SK-N-SH treated with all-trans-retinoic acid at 6 μM for 48 hours (cell line): ENCODE data around the gene PSEN1.

Experiments used
- ATAC-seq: fragments of 200-7000 bp; cut with Tn5 transposase; 3 replicates; pipeline ENCODE4 v1.9.1; 2020; ENCODE audit warnings: mild to moderate bottlenecking, moderate library complexity
- ARNTL ChIP-seq: fragments of 450-650 bp; formaldehyde crosslinking; IDR thresholded peaks from 2 replicates; pipeline ENCODE4 v1.5.0; 2020; ENCODE audit warnings: low read depth, mild to moderate bottlenecking, moderate library complexity, borderline replicate concordance
- BACH2 ChIP-seq: fragments of 250-450 bp; sonication (Bioruptor Pico); IDR thresholded peaks from 2 replicates; pipeline ENCODE4 v1.9.0; 2021; ENCODE audit warnings: mild to moderate bottlenecking, borderline replicate concordance
- CREB5 ChIP-seq: fragments of 250-450 bp; sonication (Bioruptor Pico); IDR thresholded peaks from 2 replicates; pipeline ENCODE4 v1.5.1; 2020; ENCODE audit warnings: low read depth, mild to moderate bottlenecking, moderate library complexity
- CSRNP3 ChIP-seq: fragments of 250-450 bp; sonication (Bioruptor Pico); IDR thresholded peaks from 2 replicates; pipeline ENCODE4 v1.5.1; 2021; ENCODE audit warnings: mild to moderate bottlenecking, moderate library complexity
- GLIS3 ChIP-seq: fragments of 250-450 bp; sonication (Bioruptor Pico); IDR thresholded peaks from 2 replicates; pipeline ENCODE4 v1.5.0; 2020; ENCODE audit warnings: mild to moderate bottlenecking, moderate library complexity
- ISL1 ChIP-seq: fragments of 250-450 bp; sonication (Bioruptor Pico); IDR thresholded peaks from 2 replicates; pipeline ENCODE4 v2.1.2; 2022; ENCODE audit warnings: mild to moderate bottlenecking, moderate library complexity
- OSR1 ChIP-seq: fragments of 250-450 bp; sonication (Bioruptor Pico); IDR thresholded peaks from 2 replicates; pipeline ENCODE4 v1.8.0; 2022; ENCODE audit warnings: moderate library complexity, mild to moderate bottlenecking, inconsistent platforms
- POU6F1 ChIP-seq: fragments of 250-450 bp; sonication (Bioruptor Pico); IDR thresholded peaks from 2 replicates; pipeline ENCODE4 v1.8.0; 2021; ENCODE audit warnings: low read depth, mild to moderate bottlenecking, moderate library complexity, borderline replicate concordance
- PPARA ChIP-seq: fragments of 250-450 bp; sonication (Bioruptor Pico); IDR thresholded peaks from 2 replicates; pipeline ENCODE4 v1.5.0; 2020; ENCODE audit warnings: mild to moderate bottlenecking, borderline replicate concordance
- RARB ChIP-seq: fragments of 250-450 bp; sonication (Bioruptor Pico); IDR thresholded peaks from 2 replicates; pipeline ENCODE4 v1.8.0; 2021; ENCODE audit warnings: mild to moderate bottlenecking, moderate library complexity
- SNAI2 ChIP-seq: fragments of 250-450 bp; sonication (Bioruptor Pico); IDR thresholded peaks from 2 replicates; pipeline ENCODE4 v1.5.0; 2020; ENCODE audit warnings: mild to moderate bottlenecking, moderate library complexity
- TCF4 ChIP-seq: fragments of 250-450 bp; sonication (Bioruptor Pico); IDR thresholded peaks from 2 replicates; pipeline ENCODE4 v1.8.0; 2021; ENCODE audit warnings: mild to moderate bottlenecking, moderate library complexity, borderline replicate concordance
- TOX ChIP-seq: fragments of 250-450 bp; sonication (Bioruptor Pico); IDR thresholded peaks from 2 replicates; pipeline ENCODE4 v1.8.0; 2021; ENCODE audit warnings: mild to moderate bottlenecking, moderate library complexity, borderline replicate concordance
- TSHZ2 ChIP-seq: fragments of 250-450 bp; sonication (Bioruptor Pico); IDR thresholded peaks from 2 replicates; pipeline ENCODE4 v1.5.0; 2020; ENCODE audit warnings: mild to moderate bottlenecking, moderate library complexity
- ZC3H10 ChIP-seq: fragments of 250-450 bp; sonication (Bioruptor Pico); IDR thresholded peaks from 2 replicates; pipeline ENCODE4 v1.5.1; 2021; ENCODE audit warnings: mild to moderate bottlenecking, moderate library complexity
- ZFP3 ChIP-seq: fragments of 250-450 bp; sonication (Bioruptor Pico); IDR thresholded peaks from 2 replicates; pipeline ENCODE4 v1.5.0; 2020; ENCODE audit warnings: mild to moderate bottlenecking, moderate library complexity
- ZFP30 ChIP-seq: fragments of 450-650 bp; formaldehyde crosslinking; IDR thresholded peaks from 2 replicates; pipeline ENCODE4 v1.5.0; 2022; ENCODE audit warnings: mild to moderate bottlenecking, moderate library complexity
- ZNF565 ChIP-seq: fragments of 450-650 bp; formaldehyde crosslinking; conservative IDR thresholded peaks from 2 replicates; pipeline ENCODE4 v1.5.0; 2020; ENCODE audit warnings: low read depth, mild to moderate bottlenecking, moderate library complexity
- ZNF70 ChIP-seq: fragments of 450-650 bp; formaldehyde crosslinking; IDR thresholded peaks from 2 replicates; pipeline ENCODE4 v1.5.0; 2020; ENCODE audit warnings: mild to moderate bottlenecking, moderate library complexity
- ZNF8 ChIP-seq: fragments of 450-650 bp; formaldehyde crosslinking; IDR thresholded peaks from 2 replicates; pipeline ENCODE4 v1.5.0; 2020; ENCODE audit warnings: mild to moderate bottlenecking, moderate library complexity

The PSEN1 gene

GRCh38 chr14:73198253-73198652 is 61.9 kb downstream of the PSEN1 start (continued):
- TF ChIP-seq TSHZ2 (CRISPR knock-in tag), result no peak

GRCh38 chr14:73203527-73203926 is 67.2 kb downstream of the PSEN1 start:
- no peak for ATAC-seq

More at GRCh38 chr14:73203527-73203926, 67.2 kb downstream of the PSEN1 start:
- TF ChIP-seq ZC3H10 (CRISPR knock-in tag) (no peak), ARNTL (no peak), POU6F1 (CRISPR knock-in tag) (no peak), ZFP3 (CRISPR knock-in tag) (no peak), ZNF565 (CRISPR knock-in tag) (no peak), ZNF8 (CRISPR knock-in tag) (no peak), ZNF70 (CRISPR knock-in tag) (no peak), TCF4 (CRISPR knock-in tag) (no peak), BACH2 (CRISPR knock-in tag) (no peak), CREB5 (CRISPR knock-in tag) (no peak), CSRNP3 (CRISPR knock-in tag) (no peak), TSHZ2 (CRISPR knock-in tag) (no peak), PPARA (CRISPR knock-in tag) (no peak), SNAI2 (CRISPR knock-in tag) (no peak), RARB (CRISPR knock-in tag) (no peak), OSR1 (CRISPR knock-in tag) (no peak), GLIS3 (no peak), ISL1 (CRISPR knock-in tag) (no peak), ZFP30 (no peak), TOX (CRISPR knock-in tag) (no peak)
